ENCODE results near the gene EMC9. TPM values are rescaled to one million over a fixed set of nuclear protein-coding genes. Genes with fewer than 3 reads are reported as not detected.

The EMC9 gene
- total and polyA plus RNA-seq, 10 of the 15 experiments (the other 5 are each of a cell fraction or from before 2014, with no cell fraction given), result 15.3 to 60.5 (median 30.3) TPM

- Histone ChIP-seq H4K20me1 (ENCODE audit: control insufficient read depth, insufficient read depth) (no peaks in the 10 kb centered on the region), H3K4me2 (ENCODE audit: control insufficient read depth, insufficient read depth) (peak overlapping the region; percentile 91), H2AFZ (ENCODE audit: control insufficient read depth, low read depth, low read length) (no peak overlapping the region), H3K4me3 (peak overlapping the region; percentile 68), H3K27me3 (replicated peaks in 1 of 2; ENCODE audit: control insufficient read depth in 2 of 2, insufficient read depth in 2 of 2, low read length in 1 of 2) (no peaks in the 10 kb centered on the region), H3K36me3 (ENCODE audit: control insufficient read depth in 2 of 2, insufficient read depth in 2 of 2, low read length in 1 of 2) (peaks cover 12 to 28% of the 10 kb centered on the region in 2 experiments), H3K79me2 (ENCODE audit: control insufficient read depth, insufficient read depth, low read length) (peaks cover 66% of the 10 kb centered on the region), H3K27ac (ENCODE audit: control insufficient read depth, insufficient read depth) (0 out of 2 replicates have a peak overlapping the region, but pooled peaks have one; percentile 6), H3K9me3 (replicated peaks; ENCODE audit: control insufficient read depth, insufficient read depth, low read length) (no peaks in the 10 kb centered on the region), H3K9ac (ENCODE audit: control insufficient read depth, insufficient read depth, low read length) (peak overlapping the region; percentile 52; the same call in 1 of the 2 replicates), H3K4me1 (ENCODE audit: control insufficient read depth, insufficient read depth, low read length) (peaks cover 43% of the 10 kb centered on the region)
- TF ChIP-seq SMC3 (IDR thresholded peaks at IDR 0.05; ENCODE audit: borderline replicate concordance, low read length) (no peak), MXI1 (IDR thresholded peaks at IDR 0.05; ENCODE audit: low read depth, low read length) (no peak), KAT2A (conservative IDR thresholded peaks at IDR 0.05; ENCODE audit: control insufficient read depth, low read depth, low read length) (no peak), USF2 (IDR thresholded peaks at IDR 0.05; ENCODE audit: borderline replicate concordance, low read depth, low read length) (no peak), POLR2AphosphoS5 (IDR thresholded peaks at IDR 0.05; ENCODE audit: low read length) (peak; percentile 19; the same call in 1 of the 2 replicates), POLR2A (IDR thresholded peaks at IDR 0.05; ENCODE audit: low read depth, low read length) (peak; percentile 24; the same call in 1 of the 2 replicates), ESRRA (IDR thresholded peaks at IDR 0.05; ENCODE audit: low read length) (no peak), ZNF217 (IDR thresholded peaks at IDR 0.05) (no peak), NBN (IDR thresholded peaks at IDR 0.05) (no peak), POU2F2 (IDR thresholded peaks at IDR 0.05; ENCODE audit: borderline replicate concordance, low read depth, low read length) (no peak), CTCF (IDR thresholded peaks at IDR 0.05 in 2 of 3, conservative IDR thresholded peaks at IDR 0.05 in 1 of 3; ENCODE audit: control insufficient read depth in 2 of 3, extremely low read depth in 1 of 3, insufficient read depth in 1 of 3, low read depth in 3 of 3, low read length in 3 of 3) (peak in 1 of 3 experiments; percentile 7; a peak in 1 of 6 replicates)
- ChIA-PET SMC1A (ENCODE audit: uncharacterized antibody, unreplicated experiment) (interaction anchor here (1.1 to 7.7 kb wide), 5 partner anchors 9 to 30 kb away, joined by 4 to 70 read pairs (median 21); partner anchors contain the start of genes DCAF11, IRF9 and NRL), POLR2A (interaction anchor here (1.0 to 11.6 kb wide), 4 partner anchors 8 to 31 kb away, joined by 3 to 276 read pairs (median 80); partner anchors contain the start of genes DCAF11, IRF9, NRL and PSME2), RAD21 (ENCODE audit: unreplicated experiment) (interaction anchor here (1.0 to 6.8 kb wide), 4 partner anchors 21 to 43 kb away, joined by 4 to 69 read pairs (median 7); partner anchors contain the start of genes DCAF11, IRF9 and NRL), CTCF (interaction anchor here (1.3 to 4.9 kb wide), 3 partner anchors 9 to 23 kb away, joined by 4 to 39 read pairs (median 34); partner anchors contain the start of genes DCAF11, IRF9 and NRL)
- no peak for ATAC-seq
- FAIRE-seq, result no peak
- in situ Hi-C loops (cut with MboI) (no loop called here), intact Hi-C loops (cut with micrococcal nuclease; ENCODE audit: unreplicated experiment) (no loop called here)
- no peak for DNase-seq (ENCODE audit: low read depth, low spot score)
- BruUV-seq (replicated peaks), result no TSS peak
- 47% methylated on average over 9 of the region's 9 CpGs for WGBS (ENCODE audit: insufficient coverage, insufficient replicate concordance, low lambda C conversion rate, missing lambda C conversion rate)
These were observed 2.0 kb downstream of the EMC9 start for GRCh38 chr14:24139272-24139934.
